Colonic mucosa (tissue), 4 donors: ENCODE measurements around the gene KHNYN. TPM values are rescaled to one million over a fixed set of nuclear protein-coding genes. Genes with fewer than 3 reads are reported as not detected.
A peak's percentile ranks its signal among the peaks of the same experiment; 100 is the strongest.

Experiments used
- DNase-seq: peaks from one replicate; pipeline ENCODE4 v3.0.0-alpha.2; 2020
- H3K27ac ChIP-seq: fragments of 200-600 bp; one replicate; pipeline ENCODE4 v1.8.0; 2021
- H3K27me3 ChIP-seq: fragments of 200-600 bp; one replicate; pipeline ENCODE4 v1.8.0; 2021
- H3K36me3 ChIP-seq: fragments of 200-600 bp; one replicate; pipeline ENCODE4 v1.8.0; 2021
- H3K4me1 ChIP-seq: fragments of 200-600 bp; one replicate; pipeline ENCODE4 v1.8.0; 2021; ENCODE audit warnings: mild to moderate bottlenecking
- H3K4me3 ChIP-seq: fragments of 200-600 bp; one replicate; pipeline ENCODE4 v1.8.0; 2021
- H3K9ac ChIP-seq, 2 donors: one replicate each; pipeline ENCODE4 v1.7.0; 2013; ENCODE audit warnings: control low read depth in 2 of 2, low read depth in 2 of 2, low read length in 2 of 2
- H3K9me3 ChIP-seq: fragments of 200-600 bp; one replicate; pipeline ENCODE4 v1.8.0; 2021
- CTCF ChIP-seq: fragments of 200-600 bp; IDR thresholded peaks from one replicate; pipeline ENCODE4 v1.8.0; 2022; ENCODE audit warnings: antibody characterized with exemption, mild to moderate bottlenecking
- intact Hi-C: fragments of 100-400 bp; cut with DNase I; formaldehyde crosslinking; loops from one replicate; pipeline ENCODE4 v1.14.1; 2022
- total RNA-seq, 2 donors: library from RNA; stranded (reverse); fragmentation: NEBNext Ultra II Directional in 1 of 2; extraction: Animal tissue kit (Norgen Biotek cat#: 25700) in 1 of 2; gene quantifications; one replicate each; pipeline ENCODE4 v1.2.1, GENCODE V29; 2021
- donor health status: healthy.
- donor health status: DM: no; HTN: no; CAD: no.
- donor health status: DM: no; HTN: no; CAD: no.

KHNYN gene
- total RNA-seq, 2 donors from 2014 or later: 82.6 to 90.4 TPM

- intact Hi-C loops: no loop called here
- Histone ChIP-seq H3K36me3 (no peaks in the 10 kb centered on the region), H3K4me1 (no peaks in the 10 kb centered on the region), H3K27ac (no peak overlapping the region), H3K9ac (no peak overlapping the region), H3K9me3 (no peaks in the 10 kb centered on the region), H3K4me3 (no peak overlapping the region), H3K27me3 (no peaks in the 10 kb centered on the region)
- DNase-seq: no peak
- TF ChIP-seq CTCF: no peak
Observed at GRCh38 chr14:24409192-24409591, 20.6 kb upstream of the KHNYN start.

GRCh38 chr14:24409956-24410355 lies 19.8 kb upstream of the KHNYN start:
- intact Hi-C loops: no loop called here
- Histone ChIP-seq H3K9me3 (no peaks in the 10 kb centered on the region), H3K27me3 (no peaks in the 10 kb centered on the region), H3K27ac (no peak overlapping the region), H3K36me3 (no peaks in the 10 kb centered on the region), H3K4me3 (no peak overlapping the region), H3K9ac (no peak overlapping the region), H3K4me1 (no peaks in the 10 kb centered on the region)
- no peak for DNase-seq
- no peak for TF ChIP-seq CTCF

- H3K36me3 ChIP-seq: no peaks in the 10 kb centered on the region
- intact Hi-C loops: no loop called here
- no peak overlapping the region for H3K9ac ChIP-seq
- no peak for DNase-seq
- peak; percentile 64 for TF ChIP-seq CTCF
- no peak overlapping the region for H3K4me3 ChIP-seq
- no peaks in the 10 kb centered on the region for H3K9me3 ChIP-seq
- H3K4me1 ChIP-seq: no peaks in the 10 kb centered on the region
- no peaks in the 10 kb centered on the region for H3K27me3 ChIP-seq
- no peak overlapping the region for H3K27ac ChIP-seq
Observed at GRCh38 chr14:24411443-24412389, 18.0 kb upstream of the KHNYN start.

GRCh38 chr14:24414077-24414476 lies 15.7 kb upstream of the KHNYN start:
- no peak overlapping the region for H3K27ac ChIP-seq
- no peak overlapping the region for H3K4me3 ChIP-seq
- no peaks in the 10 kb centered on the region for H3K36me3 ChIP-seq
- no peak for DNase-seq
- peaks cover 4% of the 10 kb centered on the region for H3K4me1 ChIP-seq
- intact Hi-C loops: no loop called here
- no peaks in the 10 kb centered on the region for H3K9me3 ChIP-seq
- no peak for TF ChIP-seq CTCF
- no peak overlapping the region for H3K9ac ChIP-seq
- no peaks in the 10 kb centered on the region for H3K27me3 ChIP-seq

GRCh38 chr14:24414732-24415420 lies 14.9 kb upstream of the KHNYN start:
- H3K36me3 ChIP-seq: no peaks in the 10 kb centered on the region
- no peak for DNase-seq
- no peaks in the 10 kb centered on the region for H3K27me3 ChIP-seq
- no peak overlapping the region for H3K27ac ChIP-seq
- intact Hi-C loops: no loop called here
- H3K9ac ChIP-seq: no peak overlapping the region
- H3K9me3 ChIP-seq: no peaks in the 10 kb centered on the region
- H3K4me3 ChIP-seq: no peak overlapping the region
- peaks cover 4% of the 10 kb centered on the region for H3K4me1 ChIP-seq
- no peak for TF ChIP-seq CTCF
